ENCODE data around the gene CHCHD6.
A peak's percentile ranks its signal among the peaks of the same experiment; 100 is the strongest.

CHCHD6 gene

GRCh38 chr3:126678693-126679317, 25.2 kb upstream of the CHCHD6 start:
- peaks cover 32% of the 10 kb centered on the region for H3K4me1 ChIP-seq (ENCODE audit: insufficient read depth, low read length)
- no peak overlapping the region for H2AFZ ChIP-seq (ENCODE audit: low read depth, low read length)
- H3K27me3 ChIP-seq (ENCODE audit: insufficient read depth, low read length), result peaks cover 6% of the 10 kb centered on the region
- H3K36me3 ChIP-seq (ENCODE audit: insufficient read depth, low read length), result no peaks in the 10 kb centered on the region
- H3K9me3 ChIP-seq (ENCODE audit: low read length), result peaks cover 3% of the 10 kb centered on the region
- H3K4me3 ChIP-seq (ENCODE audit: low read length), result no peak overlapping the region

GRCh38 chr3:126679318-126679751, 24.7 kb upstream of the CHCHD6 start:
- H3K27me3 ChIP-seq (ENCODE audit: insufficient read depth, low read length), result peaks cover 6% of the 10 kb centered on the region
- no peak overlapping the region for H2AFZ ChIP-seq (ENCODE audit: low read depth, low read length)
- peaks cover 3% of the 10 kb centered on the region for H3K9me3 ChIP-seq (ENCODE audit: low read length)
- H3K4me3 ChIP-seq (ENCODE audit: low read length), result no peak overlapping the region
- H3K36me3 ChIP-seq (ENCODE audit: insufficient read depth, low read length), result no peaks in the 10 kb centered on the region
- peaks cover 37% of the 10 kb centered on the region for H3K4me1 ChIP-seq (ENCODE audit: insufficient read depth, low read length)

GRCh38 chr3:126679831-126680666, 24.0 kb upstream of the CHCHD6 start:
- H3K4me1 ChIP-seq (ENCODE audit: insufficient read depth, low read length), result peaks cover 42% of the 10 kb centered on the region
- H3K9me3 ChIP-seq (ENCODE audit: low read length), result peaks cover 3% of the 10 kb centered on the region
- no peak overlapping the region for H2AFZ ChIP-seq (ENCODE audit: low read depth, low read length)
- H3K27me3 ChIP-seq (ENCODE audit: insufficient read depth, low read length), result peaks cover 6% of the 10 kb centered on the region
- no peaks in the 10 kb centered on the region for H3K36me3 ChIP-seq (ENCODE audit: insufficient read depth, low read length)
- H3K4me3 ChIP-seq (ENCODE audit: low read length), result no peak overlapping the region

GRCh38 chr3:126680667-126681055, 23.4 kb upstream of the CHCHD6 start:
- Histone ChIP-seq H2AFZ (ENCODE audit: low read depth, low read length) (no peak overlapping the region), H3K36me3 (ENCODE audit: insufficient read depth, low read length) (no peaks in the 10 kb centered on the region), H3K4me1 (ENCODE audit: insufficient read depth, low read length) (peaks cover 42% of the 10 kb centered on the region), H3K4me3 (ENCODE audit: low read length) (no peak overlapping the region), H3K27me3 (ENCODE audit: insufficient read depth, low read length) (peaks cover 6% of the 10 kb centered on the region), H3K9me3 (ENCODE audit: low read length) (peaks cover 3% of the 10 kb centered on the region)

GRCh38 chr3:126682009-126682408, 22.0 kb upstream of the CHCHD6 start:
- no peak overlapping the region for H2AFZ ChIP-seq (ENCODE audit: low read depth, low read length)
- H3K27me3 ChIP-seq (ENCODE audit: insufficient read depth, low read length), result peaks cover 6% of the 10 kb centered on the region
- H3K4me3 ChIP-seq (ENCODE audit: low read length), result no peak overlapping the region
- peaks cover 42% of the 10 kb centered on the region for H3K4me1 ChIP-seq (ENCODE audit: insufficient read depth, low read length)
- no peaks in the 10 kb centered on the region for H3K36me3 ChIP-seq (ENCODE audit: insufficient read depth, low read length)
- peaks cover 2% of the 10 kb centered on the region for H3K9me3 ChIP-seq (ENCODE audit: low read length)

- Histone ChIP-seq H2AFZ (ENCODE audit: low read depth, low read length) (no peak overlapping the region), H3K4me3 (ENCODE audit: low read length) (no peak overlapping the region), H3K27me3 (ENCODE audit: insufficient read depth, low read length) (no peaks in the 10 kb centered on the region), H3K4me1 (ENCODE audit: insufficient read depth, low read length) (peaks cover 42% of the 10 kb centered on the region), H3K9me3 (ENCODE audit: low read length) (no peaks in the 10 kb centered on the region), H3K36me3 (ENCODE audit: insufficient read depth, low read length) (no peaks in the 10 kb centered on the region)
Observed at GRCh38 chr3:126683069-126683468, 21.0 kb upstream of the CHCHD6 start.

GRCh38 chr3:126684218-126684751, 19.8 kb upstream of the CHCHD6 start:
- Histone ChIP-seq H3K9me3 (ENCODE audit: low read length) (no peaks in the 10 kb centered on the region), H3K4me1 (ENCODE audit: insufficient read depth, low read length) (peaks cover 35% of the 10 kb centered on the region), H3K27me3 (ENCODE audit: insufficient read depth, low read length) (no peaks in the 10 kb centered on the region), H3K36me3 (ENCODE audit: insufficient read depth, low read length) (no peaks in the 10 kb centered on the region), H2AFZ (ENCODE audit: low read depth, low read length) (no peak overlapping the region), H3K4me3 (ENCODE audit: low read length) (no peak overlapping the region)

GRCh38 chr3:126685021-126685420, 19.0 kb upstream of the CHCHD6 start:
- H3K36me3 ChIP-seq (ENCODE audit: insufficient read depth, low read length), result no peaks in the 10 kb centered on the region
- H3K4me1 ChIP-seq (ENCODE audit: insufficient read depth, low read length), result peaks cover 27% of the 10 kb centered on the region
- H2AFZ ChIP-seq (ENCODE audit: low read depth, low read length), result no peak overlapping the region
- no peak overlapping the region for H3K4me3 ChIP-seq (ENCODE audit: low read length)
- no peaks in the 10 kb centered on the region for H3K27me3 ChIP-seq (ENCODE audit: insufficient read depth, low read length)
- H3K9me3 ChIP-seq (ENCODE audit: low read length), result no peaks in the 10 kb centered on the region

- Histone ChIP-seq H3K9me3 (ENCODE audit: low read length) (no peaks in the 10 kb centered on the region), H3K27me3 (ENCODE audit: insufficient read depth, low read length) (no peaks in the 10 kb centered on the region), H2AFZ (ENCODE audit: low read depth, low read length) (no peak overlapping the region), H3K4me3 (ENCODE audit: low read length) (no peak overlapping the region), H3K36me3 (ENCODE audit: insufficient read depth, low read length) (no peaks in the 10 kb centered on the region), H3K4me1 (ENCODE audit: insufficient read depth, low read length) (peaks cover 23% of the 10 kb centered on the region)
Observed at GRCh38 chr3:126685493-126685892, 18.5 kb upstream of the CHCHD6 start.

- Histone ChIP-seq H2AFZ (ENCODE audit: low read depth, low read length) (peak overlapping the region; percentile 26), H3K36me3 (ENCODE audit: insufficient read depth, low read length) (no peaks in the 10 kb centered on the region), H3K9me3 (ENCODE audit: low read length) (no peaks in the 10 kb centered on the region), H3K4me3 (ENCODE audit: low read length) (no peak overlapping the region), H3K27me3 (ENCODE audit: insufficient read depth, low read length) (no peaks in the 10 kb centered on the region), H3K4me1 (ENCODE audit: insufficient read depth, low read length) (peaks cover 5% of the 10 kb centered on the region)
Observed at GRCh38 chr3:126691765-126692164, 12.3 kb upstream of the CHCHD6 start.

- no peaks in the 10 kb centered on the region for H3K27me3 ChIP-seq (ENCODE audit: insufficient read depth, low read length)
- no peak overlapping the region for H2AFZ ChIP-seq (ENCODE audit: low read depth, low read length)
- no peaks in the 10 kb centered on the region for H3K9me3 ChIP-seq (ENCODE audit: low read length)
- H3K4me1 ChIP-seq (ENCODE audit: insufficient read depth, low read length), result peaks cover 5% of the 10 kb centered on the region
- H3K36me3 ChIP-seq (ENCODE audit: insufficient read depth, low read length), result no peaks in the 10 kb centered on the region
- H3K4me3 ChIP-seq (ENCODE audit: low read length), result no peak overlapping the region
Observed at GRCh38 chr3:126692858-126693257, 11.2 kb upstream of the CHCHD6 start.

- no peak overlapping the region for H3K4me3 ChIP-seq (ENCODE audit: low read length)
- H3K4me1 ChIP-seq (ENCODE audit: insufficient read depth, low read length), result peaks cover 5% of the 10 kb centered on the region
- no peaks in the 10 kb centered on the region for H3K27me3 ChIP-seq (ENCODE audit: insufficient read depth, low read length)
- H2AFZ ChIP-seq (ENCODE audit: low read depth, low read length), result no peak overlapping the region
- no peaks in the 10 kb centered on the region for H3K36me3 ChIP-seq (ENCODE audit: insufficient read depth, low read length)
- no peaks in the 10 kb centered on the region for H3K9me3 ChIP-seq (ENCODE audit: low read length)
Observed at GRCh38 chr3:126693921-126694320, 10.1 kb upstream of the CHCHD6 start.

- no peaks in the 10 kb centered on the region for H3K27me3 ChIP-seq (ENCODE audit: insufficient read depth, low read length)
- no peak overlapping the region for H2AFZ ChIP-seq (ENCODE audit: low read depth, low read length)
- no peaks in the 10 kb centered on the region for H3K36me3 ChIP-seq (ENCODE audit: insufficient read depth, low read length)
- no peak overlapping the region for H3K4me3 ChIP-seq (ENCODE audit: low read length)
- H3K4me1 ChIP-seq (ENCODE audit: insufficient read depth, low read length), result peaks cover 5% of the 10 kb centered on the region
- no peaks in the 10 kb centered on the region for H3K9me3 ChIP-seq (ENCODE audit: low read length)
Observed at GRCh38 chr3:126696701-126697267, 7.3 kb upstream of the CHCHD6 start.

All from neuron (in vitro differentiated cells).